ENCODE data around the gene OSER1.
A peak's percentile ranks its signal among the peaks of the same experiment; 100 is the strongest.

Gene OSER1

DNA sequence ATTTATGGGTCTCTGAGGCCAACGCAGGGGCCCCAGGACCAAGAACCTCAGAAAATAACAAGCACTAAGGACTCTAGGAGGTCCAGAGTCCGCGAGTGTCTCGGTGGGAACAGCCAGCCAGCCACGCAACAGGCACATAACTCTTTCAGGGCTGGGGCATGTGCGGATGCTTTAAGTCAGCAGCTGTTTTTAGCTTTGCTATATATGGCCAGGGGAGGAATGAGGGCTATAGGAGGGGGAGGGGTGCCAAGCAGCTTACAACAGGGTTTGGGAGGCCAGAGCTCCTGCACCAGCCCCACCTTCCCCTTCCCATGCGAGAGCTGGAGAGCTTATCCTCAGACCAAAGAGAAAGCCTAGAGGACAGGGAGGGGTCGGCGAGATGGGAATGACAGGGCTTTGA lies 29.8 kb downstream of the OSER1 start (continued):
- TF ChIP-seq, protein P1, sequence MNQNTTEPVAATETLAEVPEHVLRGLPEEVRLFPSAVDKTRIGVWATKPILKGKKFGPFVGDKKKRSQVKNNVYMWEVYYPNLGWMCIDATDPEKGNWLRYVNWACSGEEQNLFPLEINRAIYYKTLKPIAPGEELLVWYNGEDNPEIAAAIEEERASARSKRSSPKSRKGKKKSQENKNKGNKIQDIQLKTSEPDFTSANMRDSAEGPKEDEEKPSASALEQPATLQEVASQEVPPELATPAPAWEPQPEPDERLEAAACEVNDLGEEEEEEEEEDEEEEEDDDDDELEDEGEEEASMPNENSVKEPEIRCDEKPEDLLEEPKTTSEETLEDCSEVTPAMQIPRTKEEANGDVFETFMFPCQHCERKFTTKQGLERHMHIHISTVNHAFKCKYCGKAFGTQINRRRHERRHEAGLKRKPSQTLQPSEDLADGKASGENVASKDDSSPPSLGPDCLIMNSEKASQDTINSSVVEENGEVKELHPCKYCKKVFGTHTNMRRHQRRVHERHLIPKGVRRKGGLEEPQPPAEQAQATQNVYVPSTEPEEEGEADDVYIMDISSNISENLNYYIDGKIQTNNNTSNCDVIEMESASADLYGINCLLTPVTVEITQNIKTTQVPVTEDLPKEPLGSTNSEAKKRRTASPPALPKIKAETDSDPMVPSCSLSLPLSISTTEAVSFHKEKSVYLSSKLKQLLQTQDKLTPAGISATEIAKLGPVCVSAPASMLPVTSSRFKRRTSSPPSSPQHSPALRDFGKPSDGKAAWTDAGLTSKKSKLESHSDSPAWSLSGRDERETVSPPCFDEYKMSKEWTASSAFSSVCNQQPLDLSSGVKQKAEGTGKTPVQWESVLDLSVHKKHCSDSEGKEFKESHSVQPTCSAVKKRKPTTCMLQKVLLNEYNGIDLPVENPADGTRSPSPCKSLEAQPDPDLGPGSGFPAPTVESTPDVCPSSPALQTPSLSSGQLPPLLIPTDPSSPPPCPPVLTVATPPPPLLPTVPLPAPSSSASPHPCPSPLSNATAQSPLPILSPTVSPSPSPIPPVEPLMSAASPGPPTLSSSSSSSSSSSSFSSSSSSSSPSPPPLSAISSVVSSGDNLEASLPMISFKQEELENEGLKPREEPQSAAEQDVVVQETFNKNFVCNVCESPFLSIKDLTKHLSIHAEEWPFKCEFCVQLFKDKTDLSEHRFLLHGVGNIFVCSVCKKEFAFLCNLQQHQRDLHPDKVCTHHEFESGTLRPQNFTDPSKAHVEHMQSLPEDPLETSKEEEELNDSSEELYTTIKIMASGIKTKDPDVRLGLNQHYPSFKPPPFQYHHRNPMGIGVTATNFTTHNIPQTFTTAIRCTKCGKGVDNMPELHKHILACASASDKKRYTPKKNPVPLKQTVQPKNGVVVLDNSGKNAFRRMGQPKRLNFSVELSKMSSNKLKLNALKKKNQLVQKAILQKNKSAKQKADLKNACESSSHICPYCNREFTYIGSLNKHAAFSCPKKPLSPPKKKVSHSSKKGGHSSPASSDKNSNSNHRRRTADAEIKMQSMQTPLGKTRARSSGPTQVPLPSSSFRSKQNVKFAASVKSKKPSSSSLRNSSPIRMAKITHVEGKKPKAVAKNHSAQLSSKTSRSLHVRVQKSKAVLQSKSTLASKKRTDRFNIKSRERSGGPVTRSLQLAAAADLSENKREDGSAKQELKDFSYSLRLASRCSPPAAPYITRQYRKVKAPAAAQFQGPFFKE (tag by site-specific recombination; IDR thresholded peaks at IDR 0.05; ENCODE audit: borderline replicate concordance) = no peak
- no peak for TF ChIP-seq ZNF324 (tag by site-specific recombination; IDR thresholded peaks at IDR 0.05)
- no peak for TF ChIP-seq ZNF311 (tag by site-specific recombination; IDR thresholded peaks at IDR 0.05; ENCODE audit: borderline replicate concordance)
- TF ChIP-seq, protein P2, sequence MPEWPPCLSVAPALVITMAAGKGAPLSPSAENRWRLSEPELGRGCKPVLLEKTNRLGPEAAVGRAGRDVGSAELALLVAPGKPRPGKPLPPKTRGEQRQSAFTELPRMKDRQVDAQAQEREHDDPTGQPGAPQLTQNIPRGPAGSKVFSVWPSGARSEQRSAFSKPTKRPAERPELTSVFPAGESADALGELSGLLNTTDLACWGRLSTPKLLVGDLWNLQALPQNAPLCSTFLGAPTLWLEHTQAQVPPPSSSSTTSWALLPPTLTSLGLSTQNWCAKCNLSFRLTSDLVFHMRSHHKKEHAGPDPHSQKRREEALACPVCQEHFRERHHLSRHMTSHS (tag by site-specific recombination; IDR thresholded peaks at IDR 0.05) = no peak
- TF ChIP-seq ZNF140 (tag by site-specific recombination; IDR thresholded peaks at IDR 0.05) = no peak
- no peak for TF ChIP-seq ZNF621 (tag by site-specific recombination; IDR thresholded peaks at IDR 0.05)
- TF ChIP-seq ZSCAN23 (tag by site-specific recombination; IDR thresholded peaks at IDR 0.05) = no peak
- TF ChIP-seq ZNF19 (tag by site-specific recombination; IDR thresholded peaks at IDR 0.05; ENCODE audit: low read depth) = no peak
- no peak for TF ChIP-seq ZNF302 (tag by site-specific recombination; IDR thresholded peaks at IDR 0.05; ENCODE audit: low read depth)
- no peak for TF ChIP-seq ZNF624 (tag by site-specific recombination; IDR thresholded peaks at IDR 0.05)
- no peak for TF ChIP-seq KLF9 (tag by site-specific recombination; IDR thresholded peaks at IDR 0.05; ENCODE audit: low read depth)
- TF ChIP-seq, protein P3, sequence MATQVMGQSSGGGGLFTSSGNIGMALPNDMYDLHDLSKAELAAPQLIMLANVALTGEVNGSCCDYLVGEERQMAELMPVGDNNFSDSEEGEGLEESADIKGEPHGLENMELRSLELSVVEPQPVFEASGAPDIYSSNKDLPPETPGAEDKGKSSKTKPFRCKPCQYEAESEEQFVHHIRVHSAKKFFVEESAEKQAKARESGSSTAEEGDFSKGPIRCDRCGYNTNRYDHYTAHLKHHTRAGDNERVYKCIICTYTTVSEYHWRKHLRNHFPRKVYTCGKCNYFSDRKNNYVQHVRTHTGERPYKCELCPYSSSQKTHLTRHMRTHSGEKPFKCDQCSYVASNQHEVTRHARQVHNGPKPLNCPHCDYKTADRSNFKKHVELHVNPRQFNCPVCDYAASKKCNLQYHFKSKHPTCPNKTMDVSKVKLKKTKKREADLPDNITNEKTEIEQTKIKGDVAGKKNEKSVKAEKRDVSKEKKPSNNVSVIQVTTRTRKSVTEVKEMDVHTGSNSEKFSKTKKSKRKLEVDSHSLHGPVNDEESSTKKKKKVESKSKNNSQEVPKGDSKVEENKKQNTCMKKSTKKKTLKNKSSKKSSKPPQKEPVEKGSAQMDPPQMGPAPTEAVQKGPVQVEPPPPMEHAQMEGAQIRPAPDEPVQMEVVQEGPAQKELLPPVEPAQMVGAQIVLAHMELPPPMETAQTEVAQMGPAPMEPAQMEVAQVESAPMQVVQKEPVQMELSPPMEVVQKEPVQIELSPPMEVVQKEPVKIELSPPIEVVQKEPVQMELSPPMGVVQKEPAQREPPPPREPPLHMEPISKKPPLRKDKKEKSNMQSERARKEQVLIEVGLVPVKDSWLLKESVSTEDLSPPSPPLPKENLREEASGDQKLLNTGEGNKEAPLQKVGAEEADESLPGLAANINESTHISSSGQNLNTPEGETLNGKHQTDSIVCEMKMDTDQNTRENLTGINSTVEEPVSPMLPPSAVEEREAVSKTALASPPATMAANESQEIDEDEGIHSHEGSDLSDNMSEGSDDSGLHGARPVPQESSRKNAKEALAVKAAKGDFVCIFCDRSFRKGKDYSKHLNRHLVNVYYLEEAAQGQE (tag by site-specific recombination; IDR thresholded peaks at IDR 0.05) = no peak
- no peak for TF ChIP-seq ZNF391 (tag by site-specific recombination; IDR thresholded peaks at IDR 0.05; ENCODE audit: borderline replicate concordance, low read depth)
- TF ChIP-seq ZNF76 (tag by site-specific recombination; IDR thresholded peaks at IDR 0.05; ENCODE audit: borderline replicate concordance, low read depth) = no peak

DNA sequence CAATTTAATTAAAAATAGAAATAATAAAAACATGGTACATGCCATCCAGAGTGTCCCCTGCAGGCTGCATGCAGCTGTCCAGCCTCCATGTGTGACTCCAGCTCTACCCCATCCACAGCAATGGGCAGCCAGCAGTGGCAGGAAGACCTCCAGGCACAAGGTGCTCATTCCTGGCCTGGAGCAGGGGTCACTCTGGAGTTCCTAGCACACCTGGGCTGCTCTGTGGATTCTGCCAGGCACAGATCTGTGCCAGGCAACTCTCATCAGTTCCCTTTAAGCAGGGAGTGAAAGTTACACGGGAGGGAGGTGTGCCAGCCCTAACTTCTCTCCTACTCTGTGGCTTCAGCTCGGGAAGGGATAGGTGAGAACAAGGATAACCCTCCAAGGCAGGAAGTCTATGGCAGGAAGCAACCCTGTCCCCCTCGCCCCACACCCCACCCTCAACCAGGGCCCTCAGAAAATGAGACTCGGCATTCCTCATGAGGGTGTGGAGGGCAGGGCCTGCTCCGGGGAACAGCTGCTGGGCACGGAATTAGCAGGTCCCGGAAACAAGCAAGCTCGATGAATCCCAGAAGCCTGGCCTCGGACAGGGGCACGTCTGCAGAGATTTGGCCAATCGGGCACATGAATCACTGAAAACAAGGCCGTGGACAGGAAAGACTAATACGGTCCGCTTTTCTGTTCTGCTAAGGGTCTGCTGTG lies 33.6 kb downstream of the OSER1 start:
- Histone ChIP-seq H3K4me1 (ENCODE audit: control insufficient read depth, insufficient read depth, low read length) (no peaks in the 10 kb centered on the region), H3K36me3 (ENCODE audit: control insufficient read depth in 2 of 2, insufficient read depth in 1 of 2, low read length in 2 of 2) (no peaks in the 10 kb centered on the region), H3K9me3 (ENCODE audit: control insufficient read depth, insufficient read depth, low read depth, low read length) (no peaks in the 10 kb centered on the region), H3K4me3 (ENCODE audit: low read depth, low read length) (no peak overlapping the region), H3K27ac (ENCODE audit: extremely low read depth, low read depth, low read length) (no peak overlapping the region)
- TF ChIP-seq OVOL3 (tag by site-specific recombination; IDR thresholded peaks at IDR 0.05) (no peak), KLF1 (tag by site-specific recombination; IDR thresholded peaks at IDR 0.05) (peak; percentile 25; the same call in 1 of the 2 replicates)
- CTCF ChIA-PET = interaction anchor here (0.8 to 3.4 kb wide), 3 partner anchors 15 to 639 kb away, joined by 3 to 19 read pairs (median 4); no protein-coding TSS in a partner anchor
- POLR2A ChIA-PET = no interaction called here

Data from HEK293 (cell line).